HepG2 (cell line): ENCODE data around the gene BIRC5. TPM values are rescaled to one million over a fixed set of nuclear protein-coding genes. Genes with fewer than 3 reads are reported as not detected.

Experiments used
- ATAC-seq: fragments of 200-7000 bp; cut with Tn5 transposase; 3 replicates; pipeline ENCODE4 v1.9.1; 2020; ENCODE audit warnings: mild to moderate bottlenecking, moderate library complexity
- BruUV-seq: library from RNA; stranded (reverse); fragments of 400-500 nt; replicated peaks from 2 replicates; lab custom pipeline; 2021; lab: Mats Ljungman, UMichigan
- CTCF ChIA-PET: fragments of 300-600 bp; formaldehyde crosslinking; extraction: SDS; loops from one replicate; lab custom pipeline; 2021; ENCODE audit warnings: low total read pairs, inconsistent platforms, low intra/inter-chr PET ratio; lab: Yijun Ruan, JAX
- POLR2A ChIA-PET: fragments of 350-600 bp; sonication (Branson Sonifier 250); formaldehyde crosslinking; loops from one replicate; lab custom pipeline; 2020; ENCODE audit warnings: antibody characterized with exemption, inconsistent platforms; lab: Yijun Ruan, JAX
- DNase-seq: peaks from one replicate; pipeline ENCODE4 v3.0.0-alpha.2; 2015; ENCODE audit warnings: low spot score
- FAIRE-seq: peaks from 3 replicates; lab custom pipeline; 2011; peaks lifted over from hg19 to GRCh38; lab: Jason Lieb, UNC
- H2AFZ ChIP-seq: one replicate; pipeline ENCODE4 v1.6.1; 2011; ENCODE audit warnings: low read length, inconsistent platforms
- H3K27ac ChIP-seq: fragments of 300-600 bp; 3 replicates; pipeline ENCODE4 v1.8.0; 2011; ENCODE audit warnings: mixed run types, mild to moderate bottlenecking, mixed read lengths, low read length, inconsistent platforms; ENCODE audit not compliant: insufficient read depth; ENCODE audit errors: extremely low read length
- H3K27me3 ChIP-seq, 2 experiments: fragments of 200-600 bp in 1 of 2; 2 replicates in 1 of 2; 3 replicates in 1 of 2; pipeline versions ENCODE4 v1.6.0 to v1.8.0; 2011; ENCODE audit warnings: low read length in 2 of 2, mild to moderate bottlenecking in 2 of 2, moderate library complexity in 2 of 2, inconsistent platforms in 1 of 2; ENCODE audit not compliant: insufficient read depth in 2 of 2, control insufficient read depth in 1 of 2
- H3K36me3 ChIP-seq, 2 experiments: fragments of 200-600 bp in 1 of 2; replicated peaks in 1 of 2; 2 replicates in 1 of 2; 3 replicates in 1 of 2; pipeline versions ENCODE4 v1.5.1 to v1.8.0; 2011; ENCODE audit warnings: low read length in 2 of 2, inconsistent platforms in 1 of 2; ENCODE audit not compliant: insufficient read depth in 2 of 2, control insufficient read depth in 1 of 2
- H3K4me1 ChIP-seq: 2 replicates; pipeline ENCODE4 v1.5.1; 2012; ENCODE audit warnings: low read length, inconsistent platforms; ENCODE audit not compliant: insufficient read depth
- H3K4me2 ChIP-seq: 2 replicates; pipeline ENCODE4 v1.6.0; 2011; ENCODE audit warnings: low read depth, low read length, inconsistent platforms
- H3K4me3 ChIP-seq, 3 experiments: fragments of 200-600 bp in 1 of 3; sonication (generic), shearing (Covaris generic) in 1 of 3; replicated peaks in 1 of 3; 2 replicates each; pipeline ENCODE4 v1.5.1; 2011 to 2016; ENCODE audit warnings: low read length in 3 of 3, inconsistent platforms in 2 of 3, low read depth in 2 of 3, mild to moderate bottlenecking in 2 of 3, control low read depth in 1 of 3, mixed read lengths in 1 of 3; ENCODE audit not compliant: insufficient read depth in 1 of 3
- H3K79me2 ChIP-seq: one replicate; pipeline ENCODE4 v1.6.1; 2011; ENCODE audit warnings: low read length, inconsistent platforms; ENCODE audit not compliant: insufficient read depth
- H3K9ac ChIP-seq: 2 replicates; pipeline ENCODE4 v1.6.0; 2011; ENCODE audit warnings: mild to moderate bottlenecking, low read depth, low read length, inconsistent platforms; ENCODE audit not compliant: insufficient read depth
- H3K9me3 ChIP-seq: 2 replicates; pipeline ENCODE4 v1.5.1; 2012; ENCODE audit warnings: mild to moderate bottlenecking, low read length
- H4K20me1 ChIP-seq: 2 replicates; pipeline ENCODE4 v1.6.0; 2011; ENCODE audit warnings: inconsistent platforms, mild to moderate bottlenecking, low read length, moderate library complexity; ENCODE audit not compliant: insufficient read depth
- AGO2 ChIP-seq: fragments of 200-400 bp; formaldehyde crosslinking; optimal IDR thresholded peaks from 2 replicates; pipeline ENCODE3; 2017; ENCODE audit warnings: mild to moderate bottlenecking, low read depth, low read length, moderate library complexity
- CENPT ChIP-seq: sonication (generic); formaldehyde crosslinking; IDR thresholded peaks from 2 replicates; pipeline ENCODE4 v1.8.0; 2022; ENCODE audit warnings: low read depth, mild to moderate bottlenecking, moderate library complexity, missing genetic modification reagents
- GABPB1 ChIP-seq: IDR thresholded peaks from 2 replicates; pipeline ENCODE4 v1.6.1; 2016; ENCODE audit warnings: mild to moderate bottlenecking, missing genetic modification reagents, moderate library complexity, missing compliant biosample characterization
- RBFOX2 ChIP-seq: fragments of 200-400 bp; formaldehyde crosslinking; IDR thresholded peaks from 2 replicates; pipeline ENCODE4 v1.6.1; 2017; ENCODE audit warnings: low read depth, mild to moderate bottlenecking, low read length
- SMAD3 ChIP-seq: sonication (generic); formaldehyde crosslinking; IDR thresholded peaks from 2 replicates; pipeline ENCODE4 v1.4.0; 2020; ENCODE audit warnings: missing genetic modification reagents
- THYN1 ChIP-seq: sonication (generic); formaldehyde crosslinking; IDR thresholded peaks from 2 replicates; pipeline ENCODE4 v1.8.1; 2023; ENCODE audit warnings: low read depth, mild to moderate bottlenecking, moderate library complexity, missing genetic modification reagents, borderline replicate concordance
- ZNF350 ChIP-seq: sonication (generic); formaldehyde crosslinking; IDR thresholded peaks from 2 replicates; pipeline ENCODE4 v1.4.0; 2020; ENCODE audit warnings: mild to moderate bottlenecking, low read depth, missing genetic modification reagents, borderline replicate concordance
- ZNF512B ChIP-seq: sonication (generic); formaldehyde crosslinking; IDR thresholded peaks from 2 replicates; pipeline ENCODE4 v1.5.1; 2020; ENCODE audit warnings: missing genetic modification reagents, mild to moderate bottlenecking, borderline replicate concordance
- ZNF660 ChIP-seq: sonication (generic); formaldehyde crosslinking; IDR thresholded peaks from 2 replicates; pipeline ENCODE4 v1.5.1; 2020; ENCODE audit warnings: mild to moderate bottlenecking, low read depth, missing genetic modification reagents, borderline replicate concordance
- ZNF672 ChIP-seq: sonication (generic); formaldehyde crosslinking; IDR thresholded peaks from 2 replicates; pipeline ENCODE4 v1.8.1; 2022; ENCODE audit warnings: missing genetic modification reagents
- ZSCAN5A ChIP-seq: sonication (generic); formaldehyde crosslinking; IDR thresholded peaks from 2 replicates; pipeline ENCODE4 v1.8.0; 2022; ENCODE audit warnings: mild to moderate bottlenecking, missing genetic modification reagents, borderline replicate concordance
- WGBS: methylation state at CpG from one replicate; pipeline ENCODE4 v1.1.6; 2017; ENCODE audit warnings: low lambda C conversion rate; 5-methylcytosine and 5-hydroxymethylcytosine counted together
- in situ Hi-C: cut with HindIII; loops from 2 replicates; pipeline ENCODE4 v1.10.0; 2017; ENCODE audit warnings: low pct_unique_long_range_greater_than_20kb; ENCODE audit not compliant: extremely low pct_ligation_motif_present
- intact Hi-C: fragments of 100-400 bp; cut with micrococcal nuclease; formaldehyde crosslinking; loops from one replicate; pipeline ENCODE4 v1.10.0; 2022; ENCODE audit not compliant: unreplicated experiment
- polyA plus RNA-seq, 8 experiments: library from polyadenylated mRNA; depleted of rRNA in 3 of 8; stranded (reverse) in 7 of 8; unstranded in 1 of 8; fragments of >200 nt; fragmentation: Illumina TruSeq in 4 of 8; extraction: Trizol in 4 of 8; gene quantifications; 2 replicates each; pipeline versions ENCODE4 v1.2.1 to v1.2.3, GENCODE V29; 2011 to 2016; ENCODE audit warnings: low read depth in 4 of 8, missing spikeins in 1 of 8, mixed read lengths in 1 of 8; ENCODE audit not compliant: insufficient read depth in 1 of 8
- total RNA-seq, 5 experiments: library from RNA; depleted of rRNA; stranded (reverse); fragments of >200 nt; fragmentation: Illumina TruSeq; extraction: Trizol; gene quantifications; 2 replicates each; pipeline ENCODE4 v1.2.3, GENCODE V29; 2016; ENCODE audit warnings: low read depth in 1 of 5
- TF ChIP-seq, protein P1 (sequence below): sonication (generic); formaldehyde crosslinking; IDR thresholded peaks from 2 replicates; pipeline ENCODE4 v1.5.1; 2020; ENCODE audit warnings: missing genetic modification reagents, mild to moderate bottlenecking, borderline replicate concordance

BIRC5 gene
- total and polyA plus RNA-seq, 2 of the 13 experiments (the other 11 are each of a cell fraction or from before 2014, with no cell fraction given) = 30.3 to 135 TPM

GRCh38 chr17:78224231-78225087, 10.4 kb downstream of the BIRC5 start:
- no TSS peak for BruUV-seq
- no peak overlapping the region for H3K4me3 ChIP-seq
- H3K79me2 ChIP-seq = peaks cover 3% of the 10 kb centered on the region
- H2AFZ ChIP-seq = no peak overlapping the region
- H4K20me1 ChIP-seq = no peaks in the 10 kb centered on the region
- CTCF ChIA-PET = no interaction called here
- intact Hi-C loops = no loop called here
- TF ChIP-seq ZSCAN5A (CRISPR knock-in tag) = no peak
- TF ChIP-seq ZNF512B = no peak
- no peak for TF ChIP-seq ZNF660
- TF ChIP-seq ZNF350 (CRISPR knock-in tag) = no peak
- TF ChIP-seq, protein P1, sequence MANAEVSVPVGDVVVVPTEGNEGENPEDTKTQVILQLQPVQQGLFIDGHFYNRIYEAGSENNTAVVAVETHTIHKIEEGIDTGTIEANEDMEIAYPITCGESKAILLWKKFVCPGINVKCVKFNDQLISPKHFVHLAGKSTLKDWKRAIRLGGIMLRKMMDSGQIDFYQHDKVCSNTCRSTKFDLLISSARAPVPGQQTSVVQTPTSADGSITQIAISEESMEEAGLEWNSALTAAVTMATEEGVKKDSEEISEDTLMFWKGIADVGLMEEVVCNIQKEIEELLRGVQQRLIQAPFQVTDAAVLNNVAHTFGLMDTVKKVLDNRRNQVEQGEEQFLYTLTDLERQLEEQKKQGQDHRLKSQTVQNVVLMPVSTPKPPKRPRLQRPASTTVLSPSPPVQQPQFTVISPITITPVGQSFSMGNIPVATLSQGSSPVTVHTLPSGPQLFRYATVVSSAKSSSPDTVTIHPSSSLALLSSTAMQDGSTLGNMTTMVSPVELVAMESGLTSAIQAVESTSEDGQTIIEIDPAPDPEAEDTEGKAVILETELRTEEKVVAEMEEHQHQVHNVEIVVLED (CRISPR knock-in tag) = no peak
- peak; percentile 75 for TF ChIP-seq AGO2
- TF ChIP-seq GABPB1 (CRISPR knock-in tag) = no peak
- no peak for TF ChIP-seq ZNF672 (CRISPR knock-in tag)
- no peak for TF ChIP-seq CENPT (CRISPR knock-in tag)
- no peak for TF ChIP-seq THYN1 (CRISPR knock-in tag)
- no peak for TF ChIP-seq SMAD3 (CRISPR knock-in tag)
- TF ChIP-seq RBFOX2 = peak; percentile 40
- no peaks in the 10 kb centered on the region for H3K4me1 ChIP-seq
- no peak for DNase-seq
- no peaks in the 10 kb centered on the region for H3K9me3 ChIP-seq
- no peak for FAIRE-seq
- H3K4me2 ChIP-seq = no peak overlapping the region
- POLR2A ChIA-PET = no interaction called here
- H3K36me3 ChIP-seq = peaks cover 22 to 40% of the 10 kb centered on the region in 2 experiments
- no peak overlapping the region for H3K27ac ChIP-seq
- WGBS = 97% methylated on average over 26 of the region's 27 CpGs
- no peak for ATAC-seq
- in situ Hi-C loops = no loop called here
- H3K9ac ChIP-seq = no peak overlapping the region
- H3K27me3 ChIP-seq = peaks cover 2 to 11% of the 10 kb centered on the region in 2 experiments; a peak in 4 of 5 replicates
